HepG2 (cell line): Measurements from ENCODE around the gene LTC4S. TPM values are rescaled to one million over a fixed set of nuclear protein-coding genes. Genes with fewer than 3 reads are reported as not detected.

Experiments used
- AKAP8 ChIP-seq: sonication (generic); formaldehyde crosslinking; IDR thresholded peaks from 2 replicates; pipeline ENCODE4 v1.5.1; 2020; ENCODE audit warnings: mild to moderate bottlenecking, missing genetic modification reagents
- HMG20A ChIP-seq: IDR thresholded peaks from 2 replicates; pipeline ENCODE4 v1.6.1; 2016; ENCODE audit warnings: borderline replicate concordance
- MIXL1 ChIP-seq: IDR thresholded peaks from 2 replicates; pipeline ENCODE4 v1.6.1; 2016
- MTF1 ChIP-seq: sonication (generic); formaldehyde crosslinking; IDR thresholded peaks from 2 replicates; pipeline ENCODE4 v1.5.0; 2020; ENCODE audit warnings: missing genetic modification reagents
- NBN ChIP-seq: fragments of 450-650 bp; conservative IDR thresholded peaks from 2 replicates; pipeline ENCODE4 v1.6.1; 2017
- NR2F6 ChIP-seq, 2 experiments: IDR thresholded peaks; 2 replicates each; pipeline ENCODE4 v1.6.1; 2016; ENCODE audit warnings: antibody characterized with exemption in 1 of 2, mild to moderate bottlenecking in 1 of 2
- SP4 ChIP-seq: sonication (generic); formaldehyde crosslinking; IDR thresholded peaks from 2 replicates; pipeline ENCODE4 v1.8.1; 2023; ENCODE audit warnings: mild to moderate bottlenecking, missing genetic modification reagents
- YY1 ChIP-seq: IDR thresholded peaks from 2 replicates; pipeline ENCODE4 v1.6.1; 2011; ENCODE audit warnings: low read length, low read depth, moderate library complexity, mild to moderate bottlenecking; ENCODE audit not compliant: insufficient read depth, insufficient replicate concordance
- ZFYVE20 ChIP-seq: sonication (generic); formaldehyde crosslinking; IDR thresholded peaks from 2 replicates; pipeline ENCODE4 v1.8.0; 2023; ENCODE audit warnings: low read depth, mild to moderate bottlenecking, moderate library complexity, missing genetic modification reagents, borderline replicate concordance
- ZNF234 ChIP-seq: sonication (generic); formaldehyde crosslinking; conservative IDR thresholded peaks from 2 replicates; pipeline ENCODE4 v1.5.1; 2020; ENCODE audit warnings: mild to moderate bottlenecking, missing genetic modification reagents
- ZNF30 ChIP-seq: sonication (generic); formaldehyde crosslinking; IDR thresholded peaks from 2 replicates; pipeline ENCODE4 v1.5.0; 2020; ENCODE audit warnings: mild to moderate bottlenecking, missing genetic modification reagents
- ZNF609 ChIP-seq: sonication (generic); formaldehyde crosslinking; IDR thresholded peaks from 2 replicates; pipeline ENCODE4 v1.4.0; 2020; ENCODE audit warnings: mild to moderate bottlenecking, missing genetic modification reagents, borderline replicate concordance
- polyA plus RNA-seq, 8 experiments: library from polyadenylated mRNA; depleted of rRNA in 3 of 8; stranded (reverse) in 7 of 8; unstranded in 1 of 8; fragments of >200 nt; fragmentation: Illumina TruSeq in 4 of 8; extraction: Trizol in 4 of 8; gene quantifications; 2 replicates each; pipeline versions ENCODE4 v1.2.1 to v1.2.3, GENCODE V29; 2011 to 2016; ENCODE audit warnings: low read depth in 4 of 8, missing spikeins in 1 of 8, mixed read lengths in 1 of 8; ENCODE audit not compliant: insufficient read depth in 1 of 8
- total RNA-seq, 5 experiments: library from RNA; depleted of rRNA; stranded (reverse); fragments of >200 nt; fragmentation: Illumina TruSeq; extraction: Trizol; gene quantifications; 2 replicates each; pipeline ENCODE4 v1.2.3, GENCODE V29; 2016; ENCODE audit warnings: low read depth in 1 of 5
- TF ChIP-seq, protein P1 (sequence below): sonication (generic); formaldehyde crosslinking; IDR thresholded peaks from 2 replicates; pipeline ENCODE4 v1.8.1; 2022; ENCODE audit warnings: mild to moderate bottlenecking, missing genetic modification reagents
- TF ChIP-seq, protein P2 (sequence below): sonication (generic); formaldehyde crosslinking; IDR thresholded peaks from 2 replicates; pipeline ENCODE4 v1.4.0; 2020; ENCODE audit warnings: missing genetic modification reagents, borderline replicate concordance
- TF ChIP-seq, protein P3 (sequence below): sonication (generic); formaldehyde crosslinking; IDR thresholded peaks from 2 replicates; pipeline ENCODE4 v1.4.0; 2020; ENCODE audit warnings: missing genetic modification reagents
- TF ChIP-seq, protein P4 (sequence below), 2 experiments: sonication (generic) in 1 of 2; formaldehyde crosslinking in 1 of 2; IDR thresholded peaks; 2 replicates each; pipeline versions ENCODE4 v1.5.1 to v1.6.1; 2011 to 2020; ENCODE audit warnings: borderline replicate concordance in 1 of 2, low read depth in 1 of 2, low read length in 1 of 2, mild to moderate bottlenecking in 1 of 2, missing genetic modification reagents in 1 of 2, moderate library complexity in 1 of 2

Gene LTC4S
- total and polyA plus RNA-seq, 2 of the 13 experiments (the other 11 are each of a cell fraction or from before 2014, with no cell fraction given): 0.35 TPM; not detected in 1

DNA sequence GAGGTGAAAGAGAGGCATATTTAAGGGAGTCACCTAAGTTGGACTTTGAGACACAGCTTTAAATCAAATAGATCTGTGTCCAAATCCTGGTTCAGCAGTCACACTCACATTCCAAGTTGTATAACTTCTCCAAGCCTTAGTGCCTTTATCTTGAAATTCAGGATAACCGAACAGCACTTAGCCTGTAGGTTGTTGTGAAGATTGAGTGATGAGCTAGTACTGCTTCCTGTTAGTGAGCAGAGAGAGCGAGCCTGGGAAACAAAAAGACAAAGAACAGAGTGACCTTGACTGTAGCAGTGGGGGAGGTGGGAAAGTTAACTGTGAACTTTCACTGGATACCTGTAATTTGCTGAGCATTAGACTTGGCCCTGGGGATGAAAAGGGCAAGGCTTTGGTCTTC is 38.8 kb upstream of the LTC4S start (continued):
- TF ChIP-seq, protein P1, sequence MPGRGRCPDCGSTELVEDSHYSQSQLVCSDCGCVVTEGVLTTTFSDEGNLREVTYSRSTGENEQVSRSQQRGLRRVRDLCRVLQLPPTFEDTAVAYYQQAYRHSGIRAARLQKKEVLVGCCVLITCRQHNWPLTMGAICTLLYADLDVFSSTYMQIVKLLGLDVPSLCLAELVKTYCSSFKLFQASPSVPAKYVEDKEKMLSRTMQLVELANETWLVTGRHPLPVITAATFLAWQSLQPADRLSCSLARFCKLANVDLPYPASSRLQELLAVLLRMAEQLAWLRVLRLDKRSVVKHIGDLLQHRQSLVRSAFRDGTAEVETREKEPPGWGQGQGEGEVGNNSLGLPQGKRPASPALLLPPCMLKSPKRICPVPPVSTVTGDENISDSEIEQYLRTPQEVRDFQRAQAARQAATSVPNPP (CRISPR knock-in tag): 0 out of 2 replicates have a peak, but pooled peaks have one; percentile 48
- TF ChIP-seq YY1 (no peak), HMG20A (CRISPR knock-in tag) (no peak; the same call in 1 of the 2 replicates), ZNF609 (no peak; the same call in 1 of the 2 replicates), ZNF234 (no peak), MTF1 (CRISPR knock-in tag) (no peak), SP4 (no peak), NBN (no peak), ZNF30 (CRISPR knock-in tag) (no peak), MIXL1 (CRISPR knock-in tag) (peak; percentile 77; the same call in 1 of the 2 replicates), AKAP8 (CRISPR knock-in tag) (no peak), NR2F6 (IDR thresholded peaks at IDR 0.05) (0 out of 2 replicates have a peak, but pooled peaks have one; percentile 42), NR2F6 (CRISPR knock-in tag; IDR thresholded peaks at IDR 0.05) (peak; percentile 44; the same call in 1 of the 2 replicates), ZFYVE20 (CRISPR knock-in tag) (no peak)
- TF ChIP-seq, protein P2, sequence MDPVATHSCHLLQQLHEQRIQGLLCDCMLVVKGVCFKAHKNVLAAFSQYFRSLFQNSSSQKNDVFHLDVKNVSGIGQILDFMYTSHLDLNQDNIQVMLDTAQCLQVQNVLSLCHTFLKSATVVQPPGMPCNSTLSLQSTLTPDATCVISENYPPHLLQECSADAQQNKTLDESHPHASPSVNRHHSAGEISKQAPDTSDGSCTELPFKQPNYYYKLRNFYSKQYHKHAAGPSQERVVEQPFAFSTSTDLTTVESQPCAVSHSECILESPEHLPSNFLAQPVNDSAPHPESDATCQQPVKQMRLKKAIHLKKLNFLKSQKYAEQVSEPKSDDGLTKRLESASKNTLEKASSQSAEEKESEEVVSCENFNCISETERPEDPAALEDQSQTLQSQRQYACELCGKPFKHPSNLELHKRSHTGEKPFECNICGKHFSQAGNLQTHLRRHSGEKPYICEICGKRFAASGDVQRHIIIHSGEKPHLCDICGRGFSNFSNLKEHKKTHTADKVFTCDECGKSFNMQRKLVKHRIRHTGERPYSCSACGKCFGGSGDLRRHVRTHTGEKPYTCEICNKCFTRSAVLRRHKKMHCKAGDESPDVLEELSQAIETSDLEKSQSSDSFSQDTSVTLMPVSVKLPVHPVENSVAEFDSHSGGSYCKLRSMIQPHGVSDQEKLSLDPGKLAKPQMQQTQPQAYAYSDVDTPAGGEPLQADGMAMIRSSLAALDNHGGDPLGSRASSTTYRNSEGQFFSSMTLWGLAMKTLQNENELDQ (CRISPR knock-in tag): no peak
- TF ChIP-seq, protein P3, sequence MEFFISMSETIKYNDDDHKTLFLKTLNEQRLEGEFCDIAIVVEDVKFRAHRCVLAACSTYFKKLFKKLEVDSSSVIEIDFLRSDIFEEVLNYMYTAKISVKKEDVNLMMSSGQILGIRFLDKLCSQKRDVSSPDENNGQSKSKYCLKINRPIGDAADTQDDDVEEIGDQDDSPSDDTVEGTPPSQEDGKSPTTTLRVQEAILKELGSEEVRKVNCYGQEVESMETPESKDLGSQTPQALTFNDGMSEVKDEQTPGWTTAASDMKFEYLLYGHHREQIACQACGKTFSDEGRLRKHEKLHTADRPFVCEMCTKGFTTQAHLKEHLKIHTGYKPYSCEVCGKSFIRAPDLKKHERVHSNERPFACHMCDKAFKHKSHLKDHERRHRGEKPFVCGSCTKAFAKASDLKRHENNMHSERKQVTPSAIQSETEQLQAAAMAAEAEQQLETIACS (CRISPR knock-in tag): no peak
- TF ChIP-seq, protein P4, sequence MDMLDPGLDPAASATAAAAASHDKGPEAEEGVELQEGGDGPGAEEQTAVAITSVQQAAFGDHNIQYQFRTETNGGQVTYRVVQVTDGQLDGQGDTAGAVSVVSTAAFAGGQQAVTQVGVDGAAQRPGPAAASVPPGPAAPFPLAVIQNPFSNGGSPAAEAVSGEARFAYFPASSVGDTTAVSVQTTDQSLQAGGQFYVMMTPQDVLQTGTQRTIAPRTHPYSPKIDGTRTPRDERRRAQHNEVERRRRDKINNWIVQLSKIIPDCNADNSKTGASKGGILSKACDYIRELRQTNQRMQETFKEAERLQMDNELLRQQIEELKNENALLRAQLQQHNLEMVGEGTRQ (IDR thresholded peaks at IDR 0.05; ENCODE audit: low read depth, low read length): no peak
- TF ChIP-seq, protein P4 (CRISPR knock-in tag; IDR thresholded peaks at IDR 0.05; ENCODE audit: borderline replicate concordance): no peak
